ENCODE measurements around the gene ATP5PD.
"Not testable (repeated sequence)": the region's sequence is repeated elsewhere in the genome, so short reads cannot be mapped to it uniquely, and the experiment has no call there.

ATP5PD gene

GRCh38 chr17:75059369-75060345 lies 12.9 kb upstream of the ATP5PD start:
- in situ Hi-C loops (cut with HindIII; ENCODE audit: low sequenced_read_pairs): no loop called here

DNA sequence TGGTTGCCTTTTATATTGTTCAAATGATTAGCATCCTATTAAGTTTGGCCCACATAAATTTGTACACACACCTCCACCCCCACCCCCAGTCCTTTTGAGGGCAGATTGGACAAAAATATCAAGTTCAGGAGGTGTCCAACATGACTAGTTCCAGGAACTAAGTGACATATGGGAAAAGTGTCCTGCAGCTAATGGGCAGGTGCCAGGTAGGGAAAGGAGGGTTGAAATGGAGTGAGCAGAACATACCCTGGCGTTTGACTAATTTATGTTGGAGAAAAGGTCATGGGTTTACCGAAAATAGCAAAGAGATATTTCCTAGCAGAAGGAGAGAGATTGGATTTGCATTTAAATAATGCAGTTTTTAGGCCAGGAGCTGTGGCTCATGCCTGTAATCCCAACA lies 5.2 kb upstream of the ATP5PD start:
- in situ Hi-C loops (cut with HindIII; ENCODE audit: low sequenced_read_pairs): loop anchor here (5.0 kb wide), 1 partner anchor 65 kb away; no protein-coding TSS in a partner anchor

GRCh38 chr17:75049706-75050105 lies 2.9 kb upstream of the ATP5PD start:
- in situ Hi-C loops (cut with HindIII; ENCODE audit: low sequenced_read_pairs): loop anchor here (5.0 kb wide), 1 partner anchor 68 kb away; no protein-coding TSS in a partner anchor

DNA sequence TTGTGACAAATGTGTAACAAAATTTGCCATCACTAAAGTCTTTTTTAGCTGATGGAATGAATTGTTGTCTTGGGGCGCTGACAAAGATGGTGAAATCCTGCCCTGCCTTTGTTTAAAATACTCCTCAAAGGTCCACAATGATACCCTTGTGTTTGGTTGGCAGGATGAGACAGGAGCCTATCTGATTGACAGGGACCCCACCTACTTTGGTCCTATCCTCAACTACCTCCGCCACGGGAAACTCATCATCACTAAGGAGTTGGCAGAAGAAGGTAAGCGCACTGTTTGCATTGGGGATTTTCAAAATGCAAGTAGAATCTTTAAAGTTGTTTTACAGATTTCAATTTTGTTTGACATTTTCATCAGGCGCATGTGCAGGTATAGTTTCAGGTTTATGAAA lies 2.3 kb upstream of the ATP5PD start:
- in situ Hi-C loops (cut with HindIII; ENCODE audit: low sequenced_read_pairs): no loop called here

- in situ Hi-C loops (cut with HindIII; ENCODE audit: low sequenced_read_pairs): no loop called here
Observed at GRCh38 chr17:75048249-75048878, 1.6 kb upstream of the ATP5PD start.

DNA sequence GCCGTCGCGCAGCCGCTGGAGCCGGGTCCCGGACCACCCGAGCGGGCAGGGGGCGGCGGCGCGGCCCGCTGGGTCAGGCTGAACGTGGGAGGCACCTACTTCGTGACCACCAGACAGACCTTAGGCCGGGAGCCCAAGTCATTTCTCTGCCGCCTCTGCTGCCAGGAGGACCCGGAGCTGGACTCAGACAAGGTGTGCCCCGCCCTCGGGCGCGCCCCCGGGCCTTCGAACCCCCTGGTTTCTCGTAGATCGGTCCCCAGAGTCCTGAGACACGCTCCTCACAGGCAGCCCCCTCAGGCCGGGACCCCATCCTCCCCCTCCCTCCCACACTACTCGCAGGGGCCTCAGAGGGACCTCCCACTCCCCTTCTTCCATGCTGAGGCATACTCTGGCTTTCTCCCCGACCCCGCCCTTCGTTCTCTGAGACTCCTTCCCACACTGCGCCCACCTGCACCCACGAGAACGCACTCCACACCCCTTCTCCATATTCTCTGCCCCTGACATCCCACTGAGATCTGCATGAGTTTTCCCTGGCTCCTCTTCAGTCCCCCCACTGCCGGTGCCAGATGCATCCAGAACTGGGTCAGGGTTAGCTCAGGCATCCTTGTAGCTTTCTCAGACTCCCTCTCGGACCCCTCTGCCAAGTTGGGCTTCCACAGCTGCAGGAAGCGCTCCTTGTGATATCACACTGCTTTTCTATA lies 779 bp upstream of the ATP5PD start:
- in situ Hi-C loops (cut with HindIII; ENCODE audit: low sequenced_read_pairs): no loop called here

- in situ Hi-C loops (cut with HindIII; ENCODE audit: low sequenced_read_pairs): not testable (repeated sequence)
Observed at GRCh38 chr17:75045946-75046406, 793 bp downstream of the ATP5PD start.

DNA sequence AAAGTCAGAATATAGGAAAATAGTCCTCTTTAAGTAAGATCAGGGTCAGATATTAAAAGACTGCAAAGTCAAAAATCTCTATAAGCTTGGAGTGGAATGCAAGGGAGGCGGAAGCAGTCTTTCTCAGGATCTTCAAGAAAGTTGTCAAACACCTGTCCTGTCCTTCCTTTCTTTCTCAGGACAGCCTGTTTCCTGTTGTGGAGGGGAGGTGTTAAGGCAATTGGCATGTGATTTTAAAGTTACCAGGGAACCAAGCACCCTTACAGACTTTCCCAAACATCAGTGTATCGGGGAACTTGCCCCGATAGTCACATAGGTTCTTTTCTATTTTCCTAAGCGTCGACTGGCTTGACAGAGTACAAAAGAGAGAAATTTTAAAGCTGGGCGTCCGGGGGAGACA lies 2.1 kb downstream of the ATP5PD start:
- in situ Hi-C loops (cut with HindIII; ENCODE audit: low sequenced_read_pairs): loop anchor here (5.0 kb wide), 1 partner anchor 93 kb away; no protein-coding TSS in a partner anchor

- in situ Hi-C loops (cut with HindIII; ENCODE audit: low sequenced_read_pairs): loop anchor here (5.0 kb wide), 1 partner anchor 94 kb away; no protein-coding TSS in a partner anchor
Observed at GRCh38 chr17:75043789-75044188, 3.0 kb downstream of the ATP5PD start.

DNA sequence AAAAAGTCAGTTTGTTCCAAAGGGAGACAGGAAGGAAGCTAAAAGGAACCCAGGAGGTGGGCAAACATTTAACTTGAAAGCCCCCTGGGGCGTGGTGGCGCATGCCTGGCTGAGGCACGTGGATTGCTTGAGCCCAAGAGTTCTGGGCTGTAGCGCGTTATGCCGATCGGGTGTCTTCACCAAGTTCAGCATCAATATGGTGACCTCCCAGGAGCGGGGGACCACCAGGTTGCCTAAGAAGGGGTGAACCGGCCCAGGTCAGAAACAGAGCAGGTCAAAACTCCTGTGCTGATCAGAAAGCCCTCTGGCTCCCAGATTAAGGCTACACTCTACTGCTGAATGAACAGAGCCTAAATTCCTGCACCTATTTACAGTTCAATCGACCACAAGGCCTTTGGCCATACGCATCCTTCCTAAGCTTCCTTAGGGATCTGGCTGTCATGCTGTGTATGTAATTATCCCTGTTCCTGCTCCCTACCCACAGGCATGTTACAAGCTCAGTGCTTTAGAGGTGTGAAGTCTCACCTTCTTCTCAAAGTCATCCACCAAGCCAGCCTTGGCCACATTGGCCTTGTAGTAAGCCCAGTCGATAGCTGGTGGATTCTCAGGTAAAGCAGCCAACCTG lies 5.0 kb downstream of the ATP5PD start:
- in situ Hi-C loops (cut with HindIII; ENCODE audit: low sequenced_read_pairs): loop anchor here (5.0 kb wide), 1 partner anchor 96 kb away; no protein-coding TSS in a partner anchor

GRCh38 chr17:75039238-75039637 lies 7.5 kb downstream of the ATP5PD start:
- in situ Hi-C loops (cut with HindIII; ENCODE audit: low sequenced_read_pairs): no loop called here

GRCh38 chr17:75036643-75037268 lies 10.0 kb downstream of the ATP5PD start:
- in situ Hi-C loops (cut with HindIII; ENCODE audit: low sequenced_read_pairs): no loop called here

GRCh38 chr17:75034236-75034908 lies 12.4 kb downstream of the ATP5PD start:
- in situ Hi-C loops (cut with HindIII; ENCODE audit: low sequenced_read_pairs): no loop called here

DNA sequence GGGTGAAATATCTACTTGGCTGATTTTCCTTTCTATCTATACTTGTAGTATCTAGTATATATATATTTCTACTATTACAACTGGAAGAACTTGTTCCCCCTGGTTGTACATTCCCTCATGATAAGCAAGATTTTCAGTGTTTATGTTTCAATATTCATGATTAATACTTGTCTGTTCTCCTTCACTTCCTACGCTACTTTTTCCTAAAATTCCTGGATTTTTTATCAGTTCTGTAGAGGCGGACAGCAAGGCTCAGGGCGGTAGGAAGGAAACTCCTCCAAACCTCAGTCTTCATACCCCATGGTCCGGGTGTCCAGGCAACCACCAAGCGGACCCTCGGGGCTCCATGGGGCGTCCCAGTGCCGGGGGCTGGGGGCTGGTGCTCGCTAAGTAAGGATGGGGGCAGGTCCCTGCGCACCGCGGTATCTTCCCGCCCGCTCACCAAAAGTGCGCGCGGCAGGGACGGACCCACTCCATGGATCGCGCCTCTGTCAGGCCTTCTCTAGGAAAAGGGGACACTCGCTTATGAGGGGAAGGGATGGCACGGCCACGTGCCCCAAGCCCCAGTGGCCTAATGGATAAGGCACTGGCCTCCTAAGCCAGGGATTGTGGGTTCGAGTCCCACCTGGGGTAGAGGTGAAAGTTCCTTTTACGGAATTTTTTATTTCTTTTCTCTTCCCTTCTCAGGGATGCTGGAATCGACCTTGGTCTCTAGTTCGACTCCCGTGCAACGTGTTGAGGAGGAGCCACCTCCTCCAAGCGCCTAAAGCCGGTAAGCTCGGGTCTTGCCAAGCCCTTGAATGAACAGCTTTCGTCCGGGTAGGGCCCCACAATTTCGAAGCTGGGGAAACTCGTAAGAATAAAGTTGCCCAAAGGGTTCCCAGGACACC lies 13.2 kb downstream of the ATP5PD start:
- in situ Hi-C loops (cut with HindIII; ENCODE audit: low sequenced_read_pairs): no loop called here

- in situ Hi-C loops (cut with HindIII; ENCODE audit: low sequenced_read_pairs): no loop called here
Observed at GRCh38 chr17:75032720-75033280, 14.0 kb downstream of the ATP5PD start.

GRCh38 chr17:75031972-75032719 lies 14.6 kb downstream of the ATP5PD start:
- in situ Hi-C loops (cut with HindIII; ENCODE audit: low sequenced_read_pairs): no loop called here

GRCh38 chr17:75030161-75030560 lies 16.6 kb downstream of the ATP5PD start:
- in situ Hi-C loops (cut with HindIII; ENCODE audit: low sequenced_read_pairs): no loop called here

DNA sequence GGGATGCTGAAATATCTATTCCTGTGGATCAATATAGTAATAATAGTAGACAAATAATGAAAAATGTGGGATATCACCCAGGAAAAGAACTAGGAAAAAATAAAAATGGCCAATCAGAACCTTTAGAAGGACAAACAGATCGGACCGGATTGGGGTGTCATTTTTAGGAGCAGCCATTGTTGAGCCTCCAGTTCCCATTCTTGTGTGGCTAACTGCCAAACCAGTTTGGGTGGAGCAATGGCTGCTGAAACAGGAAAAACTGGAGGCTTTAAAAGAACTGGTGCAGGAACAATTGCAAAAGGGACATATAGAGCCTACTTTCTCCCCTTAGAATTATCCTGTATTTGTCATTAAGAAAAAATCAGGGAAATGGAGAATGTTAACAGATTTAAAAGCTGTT lies 20.1 kb downstream of the ATP5PD start:
- in situ Hi-C loops (cut with HindIII; ENCODE audit: low sequenced_read_pairs): not testable (repeated sequence)

All from endothelial cell of hepatic sinusoid (primary cell).